Thyroid gland (tissue), 4 donors: Measurements from ENCODE around the gene L1CAM.

Experiments used
- POLR2A ChIP-seq, 2 donors: fragments of 450-650 bp; IDR thresholded peaks; one replicate each; pipeline ENCODE4 v1.6.1; 2017; ENCODE audit warnings: antibody characterized with exemption in 2 of 2, mild to moderate bottlenecking in 2 of 2, moderate library complexity in 1 of 2
- TF ChIP-seq, protein P1 (sequence below), 6 experiments: fragments of 200-600 bp in 3 of 6; fragments of 450-650 bp in 3 of 6; sonication (generic) in 3 of 6; IDR thresholded peaks; one replicate each; pipeline ENCODE4 v1.5.1; 2016 to 2019; ENCODE audit warnings: antibody characterized with exemption in 6 of 6, mild to moderate bottlenecking in 2 of 6, inconsistent platforms in 1 of 6, moderate library complexity in 1 of 6

DNA sequence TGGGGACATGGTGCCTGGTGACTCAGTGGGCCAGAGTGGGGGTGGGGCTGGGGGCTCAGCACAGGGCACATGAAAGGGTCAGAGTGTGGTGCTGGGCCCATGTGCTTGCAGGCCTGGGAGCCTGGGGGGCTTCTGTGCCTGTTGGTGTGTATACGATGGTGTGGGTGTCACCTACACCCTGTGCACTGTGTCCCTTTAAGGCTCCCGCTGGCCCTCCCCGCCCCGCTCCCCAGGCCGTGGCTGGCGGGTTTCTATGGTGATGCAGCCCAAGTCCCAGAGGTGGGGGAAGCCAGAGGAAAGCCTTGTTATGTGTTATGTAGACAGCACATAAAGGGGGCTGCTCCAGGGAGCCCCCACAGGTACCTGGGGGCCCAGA is 5.5 kb downstream of the L1CAM start:
- TF ChIP-seq, protein P1, sequence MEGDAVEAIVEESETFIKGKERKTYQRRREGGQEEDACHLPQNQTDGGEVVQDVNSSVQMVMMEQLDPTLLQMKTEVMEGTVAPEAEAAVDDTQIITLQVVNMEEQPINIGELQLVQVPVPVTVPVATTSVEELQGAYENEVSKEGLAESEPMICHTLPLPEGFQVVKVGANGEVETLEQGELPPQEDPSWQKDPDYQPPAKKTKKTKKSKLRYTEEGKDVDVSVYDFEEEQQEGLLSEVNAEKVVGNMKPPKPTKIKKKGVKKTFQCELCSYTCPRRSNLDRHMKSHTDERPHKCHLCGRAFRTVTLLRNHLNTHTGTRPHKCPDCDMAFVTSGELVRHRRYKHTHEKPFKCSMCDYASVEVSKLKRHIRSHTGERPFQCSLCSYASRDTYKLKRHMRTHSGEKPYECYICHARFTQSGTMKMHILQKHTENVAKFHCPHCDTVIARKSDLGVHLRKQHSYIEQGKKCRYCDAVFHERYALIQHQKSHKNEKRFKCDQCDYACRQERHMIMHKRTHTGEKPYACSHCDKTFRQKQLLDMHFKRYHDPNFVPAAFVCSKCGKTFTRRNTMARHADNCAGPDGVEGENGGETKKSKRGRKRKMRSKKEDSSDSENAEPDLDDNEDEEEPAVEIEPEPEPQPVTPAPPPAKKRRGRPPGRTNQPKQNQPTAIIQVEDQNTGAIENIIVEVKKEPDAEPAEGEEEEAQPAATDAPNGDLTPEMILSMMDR (IDR thresholded peaks at IDR 0.05), result no peak
- TF ChIP-seq POLR2A (IDR thresholded peaks at IDR 0.05), result no peak
